GM12878 (cell line): Measurements from ENCODE around the gene ACTR5. TPM values are rescaled to one million over a fixed set of nuclear protein-coding genes. Genes with fewer than 3 reads are reported as not detected.

Experiments used
- ATAC-seq: fragments of 200-7000 bp; cut with Tn5 transposase; 3 replicates; pipeline ENCODE4 v1.9.1; 2020; ENCODE audit warnings: mild to moderate bottlenecking, moderate library complexity
- BruUV-seq: library from RNA; stranded (reverse); fragments of 400-500 nt; replicated peaks from 2 replicates; lab custom pipeline; 2021; lab: Mats Ljungman, UMichigan
- CTCF ChIA-PET: fragments of 300-600 bp; sonication (Branson Sonifier 250); formaldehyde crosslinking; extraction: SDS; loops from one replicate; lab custom pipeline; 2021; ENCODE audit warnings: inconsistent platforms; lab: Yijun Ruan, JAX
- POLR2A ChIA-PET: fragments of 350-600 bp; formaldehyde crosslinking; extraction: SDS; loops from one replicate; lab custom pipeline; 2021; ENCODE audit warnings: inconsistent platforms; lab: Charles Lee
- RAD21 ChIA-PET: fragments of 300-600 bp; sonication (Branson Sonifier 250); formaldehyde crosslinking; loops from one replicate; lab custom pipeline; 2023; ENCODE audit warnings: antibody characterized with exemption; ENCODE audit not compliant: unreplicated experiment; lab: Charles Lee
- SMC1A ChIA-PET: fragments of 300-600 bp; sonication (Branson Sonifier 250); formaldehyde crosslinking; loops from one replicate; lab custom pipeline; 2023; ENCODE audit not compliant: unreplicated experiment, uncharacterized antibody; lab: Charles Lee
- DNase-seq: peaks from one replicate; pipeline ENCODE4 v3.0.0-alpha.2; 2011; ENCODE audit warnings: low read depth, low spot score
- FAIRE-seq: peaks from 3 replicates; lab custom pipeline; 2011; peaks lifted over from hg19 to GRCh38; lab: Jason Lieb, UNC
- H2AFZ ChIP-seq: 2 replicates; pipeline ENCODE4 v1.6.0; 2011; ENCODE audit warnings: low read depth, low read length, control low read depth; ENCODE audit not compliant: control insufficient read depth
- H3K27ac ChIP-seq: 2 replicates; pipeline ENCODE4 v1.5.1; 2011; ENCODE audit warnings: control low read depth; ENCODE audit not compliant: control insufficient read depth, insufficient read depth
- H3K27me3 ChIP-seq, 2 experiments: replicated peaks in 1 of 2; 2 replicates each; pipeline versions ENCODE4 v1.6.0 to v1.6.1; 2011; ENCODE audit warnings: low read length in 1 of 2; ENCODE audit not compliant: control insufficient read depth in 2 of 2, insufficient read depth in 2 of 2
- H3K36me3 ChIP-seq, 2 experiments: 2 replicates each; pipeline ENCODE4 v1.5.1; 2011; ENCODE audit warnings: low read length in 1 of 2; ENCODE audit not compliant: control insufficient read depth in 2 of 2, insufficient read depth in 2 of 2
- H3K4me1 ChIP-seq: 2 replicates; pipeline ENCODE4 v1.6.1; 2011; ENCODE audit warnings: mild to moderate bottlenecking, low read length, moderate library complexity, mixed read lengths; ENCODE audit not compliant: control insufficient read depth, insufficient read depth
- H3K4me2 ChIP-seq: 2 replicates; pipeline ENCODE4 v1.6.0; 2011; ENCODE audit warnings: control low read depth; ENCODE audit not compliant: control insufficient read depth, insufficient read depth
- H3K4me3 ChIP-seq: fragments of 200-600 bp; sonication (generic); 2 replicates; pipeline ENCODE4 v1.5.1; 2016
- H3K79me2 ChIP-seq: 2 replicates; pipeline ENCODE4 v1.6.0; 2011; ENCODE audit warnings: low read length; ENCODE audit not compliant: control insufficient read depth, insufficient read depth
- H3K9ac ChIP-seq: 2 replicates; pipeline ENCODE4 v1.8.0; 2011; ENCODE audit warnings: low read length, control low read depth, mixed read lengths; ENCODE audit not compliant: control insufficient read depth, insufficient read depth
- H3K9me3 ChIP-seq: replicated peaks from 3 replicates; pipeline ENCODE4 v1.5.1; 2011; ENCODE audit warnings: mild to moderate bottlenecking, low read length; ENCODE audit not compliant: control insufficient read depth, insufficient read depth
- H4K20me1 ChIP-seq: 2 replicates; pipeline ENCODE4 v1.6.0; 2011; ENCODE audit not compliant: control insufficient read depth, insufficient read depth
- ASH2L ChIP-seq: fragments of 300-600, 200-600 bp; sonication (generic); IDR thresholded peaks from 2 replicates; pipeline ENCODE4 v1.6.1; 2017; ENCODE audit warnings: low read depth, mild to moderate bottlenecking, borderline replicate concordance
- BHLHE40 ChIP-seq, 2 experiments: fragments of 450-650 bp in 1 of 2; IDR thresholded peaks; 2 replicates each; pipeline ENCODE4 v1.6.1; 2011 to 2017; ENCODE audit warnings: low read depth in 2 of 2, borderline replicate concordance in 1 of 2, improper control_type of control experiment in 1 of 2, low read length in 1 of 2, mild to moderate bottlenecking in 1 of 2
- CBFB ChIP-seq: IDR thresholded peaks from 2 replicates; pipeline ENCODE4 v1.6.1; 2016; ENCODE audit warnings: antibody characterized with exemption, low read depth
- EED ChIP-seq: sonication (generic); IDR thresholded peaks from 2 replicates; pipeline ENCODE4 v1.6.1; 2016; ENCODE audit warnings: antibody characterized with exemption, low read depth
- GATAD2B ChIP-seq: fragments of 450-650 bp; conservative IDR thresholded peaks from 2 replicates; pipeline ENCODE4 v1.6.1; 2017; ENCODE audit warnings: low read depth, mild to moderate bottlenecking, moderate library complexity
- HDAC6 ChIP-seq: fragments of 200-600 bp; sonication (generic); IDR thresholded peaks from one replicate; pipeline ENCODE4 v1.8.0; 2017; ENCODE audit warnings: antibody characterized with exemption; ENCODE audit not compliant: unreplicated experiment
- JUNB ChIP-seq: IDR thresholded peaks from 2 replicates; pipeline ENCODE4 v1.6.1; 2016; ENCODE audit warnings: antibody characterized with exemption, mild to moderate bottlenecking
- KDM1A ChIP-seq: fragments of 200-600 bp; sonication (generic); IDR thresholded peaks from 2 replicates; pipeline ENCODE4 v1.6.1; 2016; ENCODE audit warnings: borderline replicate concordance
- MEF2A ChIP-seq: IDR thresholded peaks from 2 replicates; pipeline ENCODE4 v1.6.1; 2011; ENCODE audit warnings: low read depth, mild to moderate bottlenecking, low read length, moderate library complexity; ENCODE audit not compliant: insufficient read depth
- NKRF ChIP-seq: fragments of 450-650 bp; conservative IDR thresholded peaks from 2 replicates; pipeline ENCODE4 v1.6.1; 2017; ENCODE audit warnings: mild to moderate bottlenecking, moderate library complexity
- NR2F1 ChIP-seq: fragments of 450-650 bp; conservative IDR thresholded peaks from 2 replicates; pipeline ENCODE4 v1.6.1; 2017; ENCODE audit warnings: mild to moderate bottlenecking
- PBX3 ChIP-seq: IDR thresholded peaks from 2 replicates; pipeline ENCODE4 v1.6.1; 2011; ENCODE audit warnings: mild to moderate bottlenecking, low read depth, low read length, moderate library complexity; ENCODE audit not compliant: insufficient replicate concordance
- POLR2AphosphoS5 ChIP-seq: IDR thresholded peaks from 2 replicates; pipeline ENCODE4 v1.6.1; 2011; ENCODE audit warnings: mild to moderate bottlenecking, low read length, inconsistent platforms
- SMAD5 ChIP-seq: IDR thresholded peaks from 2 replicates; pipeline ENCODE4 v1.6.1; 2016; ENCODE audit warnings: antibody characterized with exemption, low read depth
- WGBS: methylation state at CpG from one replicate; pipeline ENCODE4 v1.1.6; 2016; ENCODE audit warnings: low lambda C conversion rate; ENCODE audit not compliant: insufficient replicate concordance, insufficient coverage; ENCODE audit errors: missing lambda C conversion rate; 5-methylcytosine and 5-hydroxymethylcytosine counted together
- in situ Hi-C: fragments of 300-500 bp; cut with MboI; formaldehyde crosslinking; loops from 9 replicates; pipeline ENCODE4 v1.14.3; 2018; ENCODE audit warnings: mixed read lengths
- intact Hi-C: fragments of 100-400 bp; cut with micrococcal nuclease; formaldehyde crosslinking; loops from one replicate; pipeline ENCODE4 v1.14.2; 2022; ENCODE audit not compliant: unreplicated experiment
- polyA plus RNA-seq, 11 experiments: library from polyadenylated mRNA; depleted of rRNA in 4 of 11; unstranded in 6 of 11; stranded (reverse) in 5 of 11; fragments of >200 nt; fragmentation: Nextera tagmentation in 4 of 11; fragmentation: Illumina TruSeq in 1 of 11; extraction: Ambion mirVana in 4 of 11; extraction: Trizol in 1 of 11; gene quantifications; 1 replicate in 1 of 11; 2 replicates in 10 of 11; pipeline versions ENCODE4 v1.2.1 to v1.2.3, GENCODE V29; 2011 to 2016; ENCODE audit warnings: inconsistent platforms in 2 of 11, missing spikeins in 2 of 11, low read depth in 1 of 11
- total RNA-seq, 4 experiments: library from RNA; depleted of rRNA in 3 of 4; stranded (reverse); fragments of >200 nt in 3 of 4; fragmentation: Illumina TruSeq in 1 of 4; extraction: Trizol in 1 of 4; gene quantifications; 2 replicates each; pipeline versions ENCODE4 v1.2.1 to v1.2.3, GENCODE V29; 2013 to 2021
- TF ChIP-seq, protein P1 (sequence below): fragments of 450-650 bp; IDR thresholded peaks from 2 replicates; pipeline ENCODE4 v1.6.1; 2016; ENCODE audit warnings: mild to moderate bottlenecking

The ACTR5 gene
- total and polyA plus RNA-seq, 10 of the 15 experiments (the other 5 are each of a cell fraction or from before 2014, with no cell fraction given), result 0.52 to 14.7 (median 8.8) TPM

- Histone ChIP-seq H3K4me3 (no peak overlapping the region), H3K79me2 (no peaks in the 10 kb centered on the region), H3K4me2 (no peak overlapping the region), H3K27me3 (no peaks in the 10 kb centered on the region), H2AFZ (no peak overlapping the region), H3K36me3 (peaks cover 9 to 11% of the 10 kb centered on the region in 2 experiments), H3K9me3 (no peaks in the 10 kb centered on the region), H3K9ac (no peak overlapping the region), H3K4me1 (no peaks in the 10 kb centered on the region), H3K27ac (no peak overlapping the region), H4K20me1 (no peaks in the 10 kb centered on the region)
- TF ChIP-seq POLR2AphosphoS5, result no peak
- TF ChIP-seq SMAD5, result no peak
- TF ChIP-seq EED, result no peak
- TF ChIP-seq HDAC6, result no peak
- no peak for TF ChIP-seq CBFB
- no peak for TF ChIP-seq BHLHE40 (IDR thresholded peaks at IDR 0.05; ENCODE audit: borderline replicate concordance in 1 of 2, low read depth in 2 of 2, low read length in 1 of 2)
- no peak for TF ChIP-seq GATAD2B
- ChIA-PET RAD21 (no interaction called here), SMC1A (interaction anchor here (2.0 kb wide), 1 partner anchor 19 kb away, joined by 5 read pairs; no protein-coding TSS in a partner anchor), POLR2A (no interaction called here), CTCF (no interaction called here)
- no TSS peak for BruUV-seq
- WGBS, result 98% methylated on average over 7 of the region's 7 CpGs
- in situ Hi-C loops (no loop called here), intact Hi-C loops (no loop called here)
- FAIRE-seq, result no peak
- ATAC-seq, result no peak
- DNase-seq, result no peak
Observed at GRCh38 chr20:38771621-38772020, 23.4 kb downstream of the ACTR5 start.

DNA sequence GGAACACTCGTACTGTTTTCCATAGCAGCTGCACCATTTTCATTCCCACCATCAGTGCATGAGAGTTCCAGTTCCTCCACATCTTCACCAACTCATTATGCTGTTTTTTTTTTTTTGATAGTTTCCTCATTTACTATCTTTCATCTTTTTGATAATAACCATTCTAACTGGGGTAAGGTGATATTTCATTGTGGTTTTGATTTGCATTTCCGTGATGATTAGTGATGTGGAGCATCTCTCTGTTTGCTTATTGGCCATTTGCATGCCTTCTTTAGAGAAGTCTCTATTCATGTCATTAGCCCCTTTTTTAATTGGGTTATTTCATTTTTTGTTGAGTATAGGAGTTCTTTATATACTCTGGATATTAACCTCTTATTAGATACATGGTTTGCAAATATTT, 25.9 kb downstream of the ACTR5 start:
- Histone ChIP-seq H3K9me3 (no peaks in the 10 kb centered on the region), H2AFZ (no peak overlapping the region), H3K4me2 (no peak overlapping the region), H3K9ac (no peak overlapping the region), H3K79me2 (no peaks in the 10 kb centered on the region), H3K4me3 (no peak overlapping the region), H3K4me1 (no peaks in the 10 kb centered on the region), H3K27ac (no peak overlapping the region), H3K27me3 (no peaks in the 10 kb centered on the region), H4K20me1 (no peaks in the 10 kb centered on the region), H3K36me3 (peaks cover 5 to 7% of the 10 kb centered on the region in 2 experiments; a peak in 3 of 4 replicates)
- 100% methylated on average over 2 of the region's 2 CpGs for WGBS
- RAD21 ChIA-PET, result no interaction called here
- ATAC-seq (no peak), FAIRE-seq (no peak), DNase-seq (no peak)
- intact Hi-C loops, result no loop called here
- BruUV-seq, result no TSS peak
- in situ Hi-C loops, result no loop called here
- POLR2A ChIA-PET, result no interaction called here
- SMC1A ChIA-PET, result no interaction called here
- CTCF ChIA-PET, result no interaction called here
- TF ChIP-seq JUNB, result no peak
- TF ChIP-seq ASH2L, result no peak
- no peak for TF ChIP-seq MEF2A
- no peak for TF ChIP-seq NKRF
- TF ChIP-seq PBX3, result no peak
- TF ChIP-seq, protein P1, sequence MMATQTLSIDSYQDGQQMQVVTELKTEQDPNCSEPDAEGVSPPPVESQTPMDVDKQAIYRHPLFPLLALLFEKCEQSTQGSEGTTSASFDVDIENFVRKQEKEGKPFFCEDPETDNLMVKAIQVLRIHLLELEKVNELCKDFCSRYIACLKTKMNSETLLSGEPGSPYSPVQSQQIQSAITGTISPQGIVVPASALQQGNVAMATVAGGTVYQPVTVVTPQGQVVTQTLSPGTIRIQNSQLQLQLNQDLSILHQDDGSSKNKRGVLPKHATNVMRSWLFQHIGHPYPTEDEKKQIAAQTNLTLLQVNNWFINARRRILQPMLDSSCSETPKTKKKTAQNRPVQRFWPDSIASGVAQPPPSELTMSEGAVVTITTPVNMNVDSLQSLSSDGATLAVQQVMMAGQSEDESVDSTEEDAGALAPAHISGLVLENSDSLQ, result no peak
- no peak for TF ChIP-seq NR2F1
- TF ChIP-seq BHLHE40 (IDR thresholded peaks at IDR 0.05; ENCODE audit: borderline replicate concordance in 1 of 2, low read depth in 2 of 2, low read length in 1 of 2), result no peak
- no peak for TF ChIP-seq KDM1A
